ENCODE data around the gene ZNF764. TPM values are rescaled to one million over a fixed set of nuclear protein-coding genes. Genes with fewer than 3 reads are reported as not detected.

Gene ZNF764
- total RNA-seq, 4 donors from 2014 or later = 17.9 to 48.0 (median 23.2) TPM

DNA sequence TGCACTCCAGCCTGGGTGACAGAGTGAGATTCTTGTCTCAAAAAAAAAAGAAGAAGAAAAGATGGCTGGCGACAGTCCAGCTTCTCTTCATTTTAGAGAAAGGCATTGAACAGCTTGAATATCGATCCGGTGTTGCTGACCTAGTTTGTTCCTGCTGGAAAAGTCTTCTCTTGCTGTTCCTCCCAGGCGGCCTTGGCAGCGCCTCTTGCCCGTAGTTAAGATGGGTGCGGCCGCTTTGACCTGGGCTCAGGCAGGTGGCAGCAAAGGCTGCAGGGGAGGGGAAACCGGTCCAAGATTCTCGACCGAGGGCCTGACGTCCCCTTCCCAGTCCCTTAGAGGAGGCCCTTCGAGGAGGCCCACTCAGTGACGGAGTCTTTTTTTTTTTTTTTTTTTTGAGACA, 3.8 kb upstream of the ZNF764 start:
- Histone ChIP-seq H3K4me1 (peaks cover 12 to 34% (median 30%) of the 10 kb centered on the region in 4 donors), H3K36me3 (no peaks in the 10 kb centered on the region), H3K27me3 (no peaks in the 10 kb centered on the region), H3K4me3 (peak overlapping the region in 2 of 4 donors; percentile 40 to 51), H3K9me3 (no peaks in the 10 kb centered on the region), H3K27ac (peak overlapping the region; percentile 73 to 85 (median 77))
- in situ Hi-C loops (cut with MboI; ENCODE audit: low pct_ligation_motif_present in 1 of 4, low pct_unique_long_range_greater_than_20kb in 1 of 4, low sequenced_read_pairs in 3 of 4) (loop anchor here in 1 of 4 donors (25.0 kb wide), 1 partner anchor 125 kb away; the partner anchor contains the start of genes DCTPP1 and SEPHS2), intact Hi-C loops (cut with DNase I; ENCODE audit: low total_unique reads) (no loop called here)
- 43 to 84% methylated on average over 1 to 14 of the region's 14 CpGs for WGBS, 2 donors (ENCODE audit: low coverage in 1 of 2)
- TF ChIP-seq, protein P1, sequence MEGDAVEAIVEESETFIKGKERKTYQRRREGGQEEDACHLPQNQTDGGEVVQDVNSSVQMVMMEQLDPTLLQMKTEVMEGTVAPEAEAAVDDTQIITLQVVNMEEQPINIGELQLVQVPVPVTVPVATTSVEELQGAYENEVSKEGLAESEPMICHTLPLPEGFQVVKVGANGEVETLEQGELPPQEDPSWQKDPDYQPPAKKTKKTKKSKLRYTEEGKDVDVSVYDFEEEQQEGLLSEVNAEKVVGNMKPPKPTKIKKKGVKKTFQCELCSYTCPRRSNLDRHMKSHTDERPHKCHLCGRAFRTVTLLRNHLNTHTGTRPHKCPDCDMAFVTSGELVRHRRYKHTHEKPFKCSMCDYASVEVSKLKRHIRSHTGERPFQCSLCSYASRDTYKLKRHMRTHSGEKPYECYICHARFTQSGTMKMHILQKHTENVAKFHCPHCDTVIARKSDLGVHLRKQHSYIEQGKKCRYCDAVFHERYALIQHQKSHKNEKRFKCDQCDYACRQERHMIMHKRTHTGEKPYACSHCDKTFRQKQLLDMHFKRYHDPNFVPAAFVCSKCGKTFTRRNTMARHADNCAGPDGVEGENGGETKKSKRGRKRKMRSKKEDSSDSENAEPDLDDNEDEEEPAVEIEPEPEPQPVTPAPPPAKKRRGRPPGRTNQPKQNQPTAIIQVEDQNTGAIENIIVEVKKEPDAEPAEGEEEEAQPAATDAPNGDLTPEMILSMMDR (IDR thresholded peaks at IDR 0.05) = peak in 1 of 5 experiments; percentile 12
- no peak for TF ChIP-seq POLR2AphosphoS5 (IDR thresholded peaks at IDR 0.05)
- peak; percentile 71 for DNase-seq

DNA sequence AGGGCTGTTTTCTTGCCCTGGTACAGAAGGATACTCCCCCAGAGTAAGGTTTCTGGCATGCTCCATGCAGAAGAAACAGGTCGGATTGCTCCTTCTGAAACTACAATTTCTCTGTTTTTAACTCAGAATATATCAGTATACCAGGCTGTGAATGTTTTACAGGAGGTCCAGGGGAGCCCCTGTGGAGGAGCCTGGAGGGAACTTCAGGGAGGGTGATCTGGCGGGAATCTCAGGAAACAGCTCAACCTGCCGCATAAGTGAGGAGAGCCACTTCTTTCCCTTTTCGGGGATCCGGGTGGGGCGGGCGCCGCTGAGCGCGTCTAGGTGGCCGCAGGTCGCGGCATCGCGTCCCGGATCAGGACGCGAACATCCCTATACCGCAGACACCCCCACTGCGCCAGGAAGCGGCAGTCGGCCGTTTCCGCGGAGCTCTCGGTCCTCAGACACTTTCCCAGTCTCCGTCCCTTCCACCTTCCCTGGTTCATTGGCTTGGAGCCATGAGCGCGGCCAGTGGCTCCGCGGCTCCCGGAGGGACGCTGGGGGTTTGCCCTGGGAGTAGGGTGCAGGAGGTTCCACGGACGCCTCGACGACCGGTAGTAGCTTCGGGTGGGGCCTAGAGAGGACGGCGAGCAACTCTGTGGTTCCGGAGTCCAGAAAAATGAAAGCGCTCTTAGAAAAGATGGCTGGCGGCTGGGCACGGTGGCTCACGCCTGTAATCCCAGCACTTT, 3.1 kb upstream of the ZNF764 start:
- H3K4me3 ChIP-seq = peak overlapping the region; percentile 38 to 51 (median 42)
- WGBS, 2 donors (ENCODE audit: low coverage in 1 of 2) = 30 to 56% methylated on average over 2 to 46 of the region's 46 CpGs
- peak overlapping the region; percentile 73 to 85 (median 77) for H3K27ac ChIP-seq
- peaks cover 18 to 42% (median 37%) of the 10 kb centered on the region in 4 donors for H3K4me1 ChIP-seq
- TF ChIP-seq, protein P1 (IDR thresholded peaks at IDR 0.05) = no peak
- TF ChIP-seq POLR2A (IDR thresholded peaks at IDR 0.05) = peak; percentile 32
- no peaks in the 10 kb centered on the region for H3K9me3 ChIP-seq
- H3K27me3 ChIP-seq = no peaks in the 10 kb centered on the region
- intact Hi-C loops (cut with DNase I; ENCODE audit: low total_unique reads) = no loop called here
- in situ Hi-C loops (cut with MboI; ENCODE audit: low pct_ligation_motif_present in 1 of 4, low pct_unique_long_range_greater_than_20kb in 1 of 4, low sequenced_read_pairs in 3 of 4) = loop anchor here in 1 of 4 donors (25.0 kb wide), 1 partner anchor 124 kb away; the partner anchor contains the start of genes DCTPP1 and SEPHS2
- no peaks in the 10 kb centered on the region for H3K36me3 ChIP-seq
- peak; percentile 44 for DNase-seq

DNA sequence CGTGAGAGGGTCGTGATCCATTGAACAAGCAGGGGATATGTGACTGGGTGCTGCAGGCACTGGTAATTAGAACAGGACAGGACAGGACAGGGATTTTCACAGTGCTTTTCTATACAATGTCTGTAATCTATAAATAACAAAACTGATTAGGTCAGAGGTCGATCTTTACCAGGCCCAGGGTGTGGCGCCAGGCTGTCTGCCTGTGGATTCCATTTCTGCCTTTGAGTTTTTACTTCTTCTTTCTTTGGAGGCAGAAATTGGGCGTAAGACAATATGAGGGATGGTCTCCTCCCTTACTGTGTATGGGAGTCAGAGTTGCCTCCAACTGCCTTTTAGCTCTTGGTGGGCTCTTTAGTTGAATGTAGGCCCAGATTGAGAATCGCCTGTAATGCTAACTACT, 1.5 kb upstream of the ZNF764 start:
- WGBS, 2 donors (ENCODE audit: low coverage in 1 of 2) = 92 to 100% methylated on average over 2 to 6 of the region's 6 CpGs
- DNase-seq = no peak
- Histone ChIP-seq H3K9me3 (no peaks in the 10 kb centered on the region), H3K27me3 (no peaks in the 10 kb centered on the region), H3K27ac (peak overlapping the region in 2 of 4 donors; percentile 12 to 91), H3K36me3 (peaks cover 0 to 11% (median 3%) of the 10 kb centered on the region in 4 donors), H3K4me1 (peaks cover 24 to 48% (median 41%) of the 10 kb centered on the region in 4 donors), H3K4me3 (no peak overlapping the region)
- intact Hi-C loops (cut with DNase I; ENCODE audit: low total_unique reads) = no loop called here
- TF ChIP-seq POLR2A (IDR thresholded peaks at IDR 0.05) = no peak
- TF ChIP-seq POLR2AphosphoS5 (IDR thresholded peaks at IDR 0.05) = no peak
- TF ChIP-seq EP300 (IDR thresholded peaks at IDR 0.05; ENCODE audit: low read depth) = no peak
- TF ChIP-seq, protein P1 (IDR thresholded peaks at IDR 0.05) = no peak
- in situ Hi-C loops (cut with MboI; ENCODE audit: low pct_ligation_motif_present in 1 of 4, low pct_unique_long_range_greater_than_20kb in 1 of 4, low sequenced_read_pairs in 3 of 4) = loop anchor here in 1 of 4 donors (25.0 kb wide), 1 partner anchor 122 kb away; the partner anchor contains the start of genes DCTPP1 and SEPHS2

DNA sequence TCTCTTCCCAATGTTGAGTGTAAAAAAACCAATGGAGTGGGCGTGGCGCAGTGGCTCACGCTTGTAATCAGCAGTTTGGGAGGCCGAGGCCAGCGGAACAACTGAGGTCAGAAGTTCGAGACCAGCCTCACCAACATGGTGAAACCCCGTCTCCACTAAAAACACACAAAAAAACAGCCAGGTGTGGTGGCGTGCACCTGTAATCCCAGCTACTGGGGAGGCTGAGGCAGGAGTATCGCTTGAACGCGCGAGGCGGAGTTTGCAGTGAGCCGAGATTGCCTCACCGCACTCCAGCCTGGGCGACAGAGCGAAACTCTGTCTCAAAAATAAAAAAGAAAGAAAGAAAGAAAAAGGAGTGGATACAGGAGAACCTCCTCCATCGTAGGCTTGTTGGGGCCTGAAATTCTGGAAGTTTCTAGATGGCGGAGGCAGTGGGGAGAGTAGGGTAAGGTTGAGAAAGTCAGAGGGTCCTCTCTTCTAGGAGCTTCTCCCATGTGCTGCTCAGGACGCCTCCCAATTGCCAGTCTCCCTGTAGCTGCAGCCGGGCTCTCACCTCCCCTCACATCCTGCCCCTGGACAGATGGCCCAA, 709 bp upstream of the ZNF764 start:
- H3K4me3 ChIP-seq = peak overlapping the region in 2 of 4 donors; percentile 68 to 94
- H3K27me3 ChIP-seq = no peaks in the 10 kb centered on the region
- no peak for DNase-seq
- in situ Hi-C loops (cut with MboI; ENCODE audit: low pct_ligation_motif_present in 1 of 4, low pct_unique_long_range_greater_than_20kb in 1 of 4, low sequenced_read_pairs in 3 of 4) = loop anchor here in 1 of 4 donors (25.0 kb wide), 1 partner anchor 122 kb away; the partner anchor contains the start of genes DCTPP1 and SEPHS2
- H3K27ac ChIP-seq = peak overlapping the region; percentile 91 to 99 (median 96)
- H3K36me3 ChIP-seq = peaks cover 0 to 13% (median 3%) of the 10 kb centered on the region in 4 donors
- peaks cover 24 to 48% (median 41%) of the 10 kb centered on the region in 4 donors for H3K4me1 ChIP-seq
- H3K9me3 ChIP-seq = no peaks in the 10 kb centered on the region
- 83 to 100% methylated on average over 4 to 21 of the region's 21 CpGs for WGBS, 2 donors (ENCODE audit: low coverage in 1 of 2)
- intact Hi-C loops (cut with DNase I; ENCODE audit: low total_unique reads) = loop anchor here (1.0 kb wide), 1 partner anchor 25 kb away; the partner anchor contains the start of gene ZNF747
- TF ChIP-seq EP300 (IDR thresholded peaks at IDR 0.05; ENCODE audit: low read depth) (no peak), POLR2AphosphoS5 (IDR thresholded peaks at IDR 0.05) (no peak), POLR2A (IDR thresholded peaks at IDR 0.05) (no peak)
- TF ChIP-seq, protein P1 (IDR thresholded peaks at IDR 0.05) = no peak

All from transverse colon (tissue), 4 donors.